Aortic smooth muscle cell (primary cell): ENCODE data around the gene CANT1. TPM values are rescaled to one million over a fixed set of nuclear protein-coding genes. Genes with fewer than 3 reads are reported as not detected.

Experiments
- total RNA-seq: library from RNA; depleted of rRNA; stranded (reverse); fragments of >200 nt; gene quantifications from 2 replicates; pipeline ENCODE4 v1.2.3, GENCODE V29; 2014

The CANT1 gene
- 41.7 and 42.1 TPM in 2 replicates for total RNA-seq

GRCh38 chr17:79009397-79010303 is at the start of gene CANT1:
CANT1 (minus strand) TSS chr17:79009764; CDS start chr17:78997622, 12,142 bp downstream.

GRCh38 chr17:79023886-79024771 is 14.6 kb upstream of the CANT1 start, which contains the start of gene C1QTNF1:
C1QTNF1 (plus strand) TSS chr17:79024169; CDS start chr17:79043969, 19,800 bp downstream.

GRCh38 chr17:78979780-78980623 is 29.6 kb downstream of the CANT1 start, which contains the start of gene LGALS3BP:
LGALS3BP (minus strand) TSS chr17:78979923; CDS start chr17:78977191, 2,732 bp downstream.

Other genes with a start within 250 kb of the CANT1 start
- 12.7 and 14.9 TPM in 2 replicates for gene CYTH1, start 227.5 kb downstream of the CANT1 start, total RNA-seq
- gene USP36, start 168.9 kb downstream of the CANT1 start, total RNA-seq: 17.7 and 17.8 TPM in 2 replicates
- 2.1 and 5.0 TPM in 2 replicates for gene CEP295NL, start 106.6 kb downstream of the CANT1 start, total RNA-seq
- gene TIMP2, start 84.4 kb downstream of the CANT1 start, total RNA-seq: 79.7 and 181 TPM in 2 replicates
- gene LGALS3BP, start 29.8 kb downstream of the CANT1 start, total RNA-seq: 171 and 185 TPM in 2 replicates
- gene C1QTNF1, start 14.4 kb upstream of the CANT1 start, total RNA-seq: 138 and 208 TPM in 2 replicates
- gene ENGASE, start 65.1 kb upstream of the CANT1 start, total RNA-seq: 12.8 and 15.9 TPM in 2 replicates